NCI-H1092 (cell line): ENCODE results near the gene BLOC1S4.
A peak's percentile ranks its signal among the peaks of the same experiment; 100 is the strongest.
"Not testable (repeated sequence)": the region's sequence is repeated elsewhere in the genome, so short reads cannot be mapped to it uniquely, and the experiment has no call there.

Source experiments
- DNase-seq: peaks from one replicate; lab custom pipeline; 2025; lab: John Stamatoyannopoulos, UW

The BLOC1S4 gene

GRCh38 chr4:6716018-6716911 lies at the start of gene BLOC1S4:
BLOC1S4 (plus strand) TSS chr4:6716174; CDS start chr4:6716210, 36 bp downstream.
- peak; percentile 88 for DNase-seq

GRCh38 chr4:6668391-6668790 lies 47.6 kb upstream of the BLOC1S4 start:
- no peak for DNase-seq

GRCh38 chr4:6671648-6672047 lies 44.3 kb upstream of the BLOC1S4 start:
- no peak for DNase-seq

GRCh38 chr4:6672131-6672530 lies 43.8 kb upstream of the BLOC1S4 start:
- DNase-seq, result no peak

GRCh38 chr4:6672541-6673190 lies 43.3 kb upstream of the BLOC1S4 start:
- DNase-seq, result not testable (repeated sequence)

DNA sequence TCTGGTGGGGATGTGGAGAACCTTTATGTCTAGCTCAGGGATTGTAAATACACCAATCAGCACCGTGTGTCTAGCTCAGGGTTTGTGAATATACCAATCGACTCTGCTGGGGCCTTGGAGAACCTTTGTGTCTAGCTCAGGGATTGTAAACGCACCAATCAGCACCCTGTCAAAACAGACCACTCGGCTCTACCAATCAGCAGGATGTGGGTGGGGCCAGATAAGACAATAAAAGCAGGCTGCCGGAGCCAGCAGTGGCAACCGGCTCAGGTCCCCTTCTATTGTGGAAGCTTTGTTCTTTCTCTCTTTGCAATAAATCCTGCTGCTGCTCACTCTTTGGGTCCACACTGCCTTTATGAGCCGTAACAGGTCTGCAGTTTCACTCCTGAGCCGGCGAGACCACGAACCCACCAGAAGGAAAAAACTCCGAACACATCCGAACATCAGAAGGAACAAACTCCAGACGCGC lies 42.7 kb upstream of the BLOC1S4 start:
- not testable (repeated sequence) for DNase-seq

- DNase-seq, result peak; percentile 94
These were observed 42.1 kb upstream of the BLOC1S4 start for GRCh38 chr4:6673660-6674499.

- no peak for DNase-seq
These were observed 41.3 kb upstream of the BLOC1S4 start for GRCh38 chr4:6674500-6675149.

DNA sequence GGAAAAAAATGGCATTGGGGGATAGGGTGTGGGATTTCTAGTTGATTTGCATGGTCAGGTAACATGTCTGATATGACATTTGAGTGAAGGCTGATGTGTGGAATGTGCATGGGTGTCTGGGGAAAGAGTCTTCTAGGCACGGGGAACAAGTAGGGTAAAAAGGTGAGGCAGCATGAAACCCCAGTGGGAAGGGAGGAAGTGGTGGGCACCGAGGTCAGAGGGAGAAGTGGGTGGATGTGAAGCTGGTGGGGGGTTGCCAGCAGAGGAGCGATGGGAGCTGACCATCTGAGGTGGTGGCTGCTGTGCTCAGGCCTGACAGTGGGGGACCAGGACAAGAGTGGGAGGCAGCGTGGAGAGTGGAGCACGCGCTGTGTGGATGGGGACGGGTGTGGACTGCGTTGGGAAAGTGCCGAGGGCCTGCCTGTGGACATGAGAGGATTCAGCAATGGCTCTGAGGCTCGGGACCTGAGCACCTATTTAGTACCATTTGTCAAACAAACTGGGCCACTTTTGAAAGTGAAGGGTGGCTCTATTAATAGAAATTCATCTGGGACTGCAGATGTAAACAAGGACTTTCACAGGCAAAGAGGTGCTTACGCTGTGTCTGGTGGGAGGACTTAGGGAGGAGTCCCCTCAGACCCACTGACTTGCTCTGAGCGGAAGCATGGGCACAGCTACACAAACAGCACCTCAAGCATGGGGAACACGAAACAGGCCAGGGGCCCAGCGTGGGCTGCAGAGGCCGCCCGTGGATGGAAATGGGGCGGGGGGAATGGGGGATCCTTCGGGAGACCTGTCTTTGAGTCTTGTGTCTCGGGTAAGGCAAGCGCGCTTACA lies 39.0 kb upstream of the BLOC1S4 start:
- no peak for DNase-seq

GRCh38 chr4:6680372-6681034 lies 35.5 kb upstream of the BLOC1S4 start:
- no peak for DNase-seq

GRCh38 chr4:6681191-6681590 lies 34.8 kb upstream of the BLOC1S4 start:
- DNase-seq, result no peak

- no peak for DNase-seq
These were observed 32.9 kb upstream of the BLOC1S4 start for GRCh38 chr4:6682862-6683590.

DNA sequence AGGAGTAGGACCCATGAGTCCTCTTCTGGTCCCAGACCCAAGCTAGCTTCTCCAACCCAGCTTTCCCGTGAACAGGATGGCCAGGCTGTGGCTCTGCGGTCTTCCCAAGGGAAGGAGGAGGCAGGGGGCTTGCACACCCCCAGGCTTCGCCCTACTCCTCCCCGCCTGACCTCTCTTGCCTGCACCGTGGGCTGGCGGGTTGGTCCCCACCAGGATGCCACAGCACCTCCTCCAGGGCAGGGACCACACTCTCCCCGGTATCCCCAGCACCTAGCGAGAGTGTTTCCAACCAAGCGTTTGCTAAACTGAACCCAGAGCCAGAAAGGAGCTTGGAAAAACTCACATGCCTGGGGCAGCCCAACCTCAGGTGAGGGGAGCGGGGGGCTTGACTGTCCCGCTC lies 31.3 kb upstream of the BLOC1S4 start:
- DNase-seq, result no peak

DNA sequence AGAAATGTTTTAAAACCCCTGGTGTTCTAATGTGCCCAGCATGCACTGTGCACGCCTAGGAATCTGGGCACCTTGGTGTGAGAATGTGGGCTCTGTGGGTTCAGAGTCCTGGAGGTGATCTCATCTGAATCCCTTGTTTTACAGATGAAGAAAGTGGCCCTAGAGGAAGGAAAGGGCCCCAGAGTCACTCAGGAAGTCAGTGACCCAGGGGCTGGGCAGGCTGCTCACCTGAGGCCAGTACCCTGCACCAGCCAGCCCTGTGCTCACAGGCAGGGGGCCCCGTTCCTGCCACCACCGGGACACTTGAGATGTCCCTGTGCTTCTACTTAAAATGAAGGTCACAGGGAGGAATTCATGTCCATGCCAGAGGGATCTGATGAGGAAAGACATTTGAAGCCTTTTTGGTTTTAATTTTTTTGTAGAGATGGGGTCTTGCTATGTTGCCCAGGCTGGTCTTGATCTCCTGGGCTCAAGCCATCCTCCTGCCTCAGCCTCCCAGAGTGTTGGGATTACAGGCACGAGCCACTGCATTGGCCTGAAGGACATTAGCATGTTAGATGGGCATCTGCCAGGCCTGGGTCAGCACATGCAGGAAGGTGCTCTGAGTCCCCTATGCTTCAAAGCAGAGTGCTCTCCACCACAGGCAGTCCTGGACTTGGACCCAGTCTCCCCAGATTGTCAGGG lies 29.7 kb upstream of the BLOC1S4 start:
- no peak for DNase-seq

GRCh38 chr4:6687947-6688878 lies 27.8 kb upstream of the BLOC1S4 start:
- no peak for DNase-seq

GRCh38 chr4:6688879-6689505 lies 27.0 kb upstream of the BLOC1S4 start:
- no peak for DNase-seq

- no peak for DNase-seq
These were observed 26.4 kb upstream of the BLOC1S4 start for GRCh38 chr4:6689506-6689960.
